Uterus (tissue), 4 donors: ENCODE results near the gene PYROXD2. TPM values are rescaled to one million over a fixed set of nuclear protein-coding genes. Genes with fewer than 3 reads are reported as not detected.

Source experiments
- DNase-seq, 2 donors: peaks; one replicate each; pipeline ENCODE4 v3.0.0-alpha.2; 2019 to 2020
- H3K27ac ChIP-seq, 2 donors: fragments of 200-600 bp; sonication (generic); 1 replicate in 1 of 2; 2 replicates in 1 of 2; pipeline ENCODE4 v1.5.1; 2016 to 2018
- H3K27me3 ChIP-seq, 2 donors: fragments of 200-600 bp; sonication (generic); one replicate each; pipeline ENCODE4 v1.5.1; 2018 to 2019; ENCODE audit warnings: control low read depth in 1 of 2
- H3K36me3 ChIP-seq, 2 donors: fragments of 200-600 bp; sonication (generic); one replicate each; pipeline ENCODE4 v1.5.1; 2019; ENCODE audit warnings: control low read depth in 1 of 2
- H3K4me1 ChIP-seq, 2 donors: fragments of 200-600 bp; sonication (generic); one replicate each; pipeline ENCODE4 v1.5.1; 2018 to 2019; ENCODE audit warnings: control low read depth in 1 of 2
- H3K4me3 ChIP-seq, 2 donors: fragments of 200-600 bp; sonication (generic); 1 replicate in 1 of 2; 2 replicates in 1 of 2; pipeline ENCODE4 v1.5.1; 2018 to 2019; ENCODE audit warnings: mild to moderate bottlenecking in 1 of 2
- H3K9me3 ChIP-seq, 2 donors: fragments of 200-600 bp; sonication (generic); one replicate each; pipeline ENCODE4 v1.5.1; 2019; ENCODE audit warnings: control low read depth in 1 of 2
- CTCF ChIP-seq, 4 experiments: fragments of 200-600 bp in 2 of 4; fragments of 450-650 bp in 2 of 4; sonication (generic) in 2 of 4; IDR thresholded peaks; one replicate each; pipeline ENCODE4 v1.5.1; 2016 to 2019; ENCODE audit warnings: antibody characterized with exemption in 4 of 4, mild to moderate bottlenecking in 2 of 4, moderate library complexity in 1 of 4
- POLR2A ChIP-seq, 2 donors: fragments of 450-650 bp; IDR thresholded peaks; one replicate each; pipeline ENCODE4 v1.6.1; 2016; ENCODE audit warnings: antibody characterized with exemption in 2 of 2, mild to moderate bottlenecking in 1 of 2, moderate library complexity in 1 of 2
- intact Hi-C: fragments of 100-400 bp; cut with DNase I; formaldehyde crosslinking; loops from one replicate; pipeline ENCODE4 v1.15.1; 2023; ENCODE audit warnings: low total_unique reads
- total RNA-seq, 4 donors: library from RNA; depleted of rRNA in 3 of 4; stranded (reverse); fragments of >200 nt in 3 of 4; gene quantifications; one replicate each; pipeline versions ENCODE4 v1.1.0 to v1.2.4, GENCODE V29; 2014 to 2023
- donor health status: DM: yes; HTN: yes; CAD: no.

PYROXD2 gene
- total RNA-seq, 4 donors from 2014 or later, result 3.6 to 12.5 (median 7.5) TPM

GRCh38 chr10:98424295-98425254 lies 9.6 kb upstream of the PYROXD2 start:
- no peaks in the 10 kb centered on the region for H3K27me3 ChIP-seq
- H3K9me3 ChIP-seq, result no peaks in the 10 kb centered on the region
- H3K36me3 ChIP-seq, result no peaks in the 10 kb centered on the region
- H3K4me1 ChIP-seq, result no peaks in the 10 kb centered on the region
- DNase-seq, result no peak
- TF ChIP-seq CTCF (IDR thresholded peaks at IDR 0.05) (no peak), POLR2A (IDR thresholded peaks at IDR 0.05) (no peak)
- intact Hi-C loops, result no loop called here
- no peak overlapping the region for H3K4me3 ChIP-seq
- H3K27ac ChIP-seq, result no peak overlapping the region

DNA sequence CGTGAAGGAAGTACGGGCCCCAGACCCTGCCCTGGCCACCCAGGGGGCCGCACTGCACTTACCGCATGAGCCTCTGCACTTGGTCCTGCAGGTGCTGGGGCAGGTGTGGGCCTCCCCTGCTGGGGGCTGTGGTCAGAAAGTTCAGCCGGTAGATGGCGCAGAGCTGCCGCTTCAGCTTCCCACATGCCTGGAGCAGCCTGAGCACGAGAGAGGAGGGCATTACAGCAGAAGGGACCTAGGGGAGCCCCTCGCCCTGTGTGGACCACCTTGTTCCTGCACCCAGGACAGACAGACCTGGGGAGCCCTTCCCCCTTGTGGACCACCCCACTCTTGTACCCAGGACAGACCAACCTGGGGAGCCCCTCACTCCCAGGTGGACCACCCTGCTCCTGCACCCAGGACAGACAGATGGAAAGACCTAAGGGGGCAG lies 8.7 kb upstream of the PYROXD2 start:
- Histone ChIP-seq H3K27ac (no peak overlapping the region), H3K9me3 (no peaks in the 10 kb centered on the region), H3K4me1 (no peaks in the 10 kb centered on the region), H3K4me3 (no peak overlapping the region), H3K36me3 (no peaks in the 10 kb centered on the region), H3K27me3 (no peaks in the 10 kb centered on the region)
- intact Hi-C loops, result no loop called here
- DNase-seq, result no peak
- TF ChIP-seq CTCF (IDR thresholded peaks at IDR 0.05) (no peak), POLR2A (IDR thresholded peaks at IDR 0.05) (no peak)

- H3K4me3 ChIP-seq, result no peak overlapping the region
- intact Hi-C loops, result no loop called here
- no peaks in the 10 kb centered on the region for H3K9me3 ChIP-seq
- no peak for TF ChIP-seq POLR2A (IDR thresholded peaks at IDR 0.05)
- no peak for TF ChIP-seq CTCF (IDR thresholded peaks at IDR 0.05)
- no peak for DNase-seq
- H3K36me3 ChIP-seq, result no peaks in the 10 kb centered on the region
- H3K4me1 ChIP-seq, result no peaks in the 10 kb centered on the region
- no peak overlapping the region for H3K27ac ChIP-seq
- H3K27me3 ChIP-seq, result no peaks in the 10 kb centered on the region
Measured at GRCh38 chr10:98422182-98422581, 7.2 kb upstream of the PYROXD2 start.

GRCh38 chr10:98420786-98421185 lies 5.8 kb upstream of the PYROXD2 start:
- H3K27ac ChIP-seq, result no peak overlapping the region
- H3K4me3 ChIP-seq, result no peak overlapping the region
- no peak for DNase-seq
- intact Hi-C loops, result no loop called here
- no peaks in the 10 kb centered on the region for H3K4me1 ChIP-seq
- H3K27me3 ChIP-seq, result no peaks in the 10 kb centered on the region
- no peaks in the 10 kb centered on the region for H3K36me3 ChIP-seq
- TF ChIP-seq POLR2A (IDR thresholded peaks at IDR 0.05) (no peak), CTCF (IDR thresholded peaks at IDR 0.05) (no peak)
- no peaks in the 10 kb centered on the region for H3K9me3 ChIP-seq

GRCh38 chr10:98419469-98420261 lies 4.7 kb upstream of the PYROXD2 start:
- no peak for DNase-seq
- intact Hi-C loops, result no loop called here
- no peaks in the 10 kb centered on the region for H3K36me3 ChIP-seq

More at GRCh38 chr10:98419469-98420261, 4.7 kb upstream of the PYROXD2 start:
- no peaks in the 10 kb centered on the region for H3K9me3 ChIP-seq
- H3K4me3 ChIP-seq, result no peak overlapping the region
- H3K27me3 ChIP-seq, result no peaks in the 10 kb centered on the region
- H3K27ac ChIP-seq, result no peak overlapping the region
- H3K4me1 ChIP-seq, result peaks cover 2 to 6% of the 10 kb centered on the region in 2 donors
- TF ChIP-seq POLR2A (IDR thresholded peaks at IDR 0.05), result no peak
- TF ChIP-seq CTCF (IDR thresholded peaks at IDR 0.05), result no peak
